ENCODE results near the gene LRP8.

DNA sequence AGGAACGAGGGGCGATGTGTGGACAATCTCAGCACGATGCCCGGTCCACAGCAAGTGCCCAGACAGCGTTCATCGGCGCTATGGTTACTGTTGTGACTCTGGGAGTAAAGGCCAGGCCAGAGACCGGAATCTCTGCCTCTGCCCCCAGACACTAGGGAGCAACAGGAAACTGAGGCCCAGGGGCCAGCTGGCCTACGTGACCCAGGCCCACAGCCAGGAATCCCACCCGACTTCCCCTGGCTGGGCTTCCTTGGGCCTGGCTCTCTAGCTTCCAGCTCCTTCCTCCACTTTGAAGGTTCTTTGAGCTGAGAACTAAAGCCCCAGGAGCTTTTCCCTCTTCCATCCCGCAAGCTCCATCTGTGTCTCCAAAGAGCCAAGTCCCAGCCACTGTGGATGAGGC lies 4.6 kb downstream of the LRP8 start:
- TF ChIP-seq POLR2A (IDR thresholded peaks at IDR 0.05; ENCODE audit: low read length) (no peak), FOSL2 (IDR thresholded peaks at IDR 0.05) (no peak), FOSL2 (CRISPR knock-in tag; IDR thresholded peaks at IDR 0.05) (no peak), KDM5A (IDR thresholded peaks at IDR 0.05) (no peak), EP300 (IDR thresholded peaks at IDR 0.05) (no peak), SMC3 (IDR thresholded peaks at IDR 0.05) (no peak), KDM1A (IDR thresholded peaks at IDR 0.05; ENCODE audit: low read depth) (no peak), CBX8 (IDR thresholded peaks at IDR 0.05) (no peak)
- TF ChIP-seq, protein P1, sequence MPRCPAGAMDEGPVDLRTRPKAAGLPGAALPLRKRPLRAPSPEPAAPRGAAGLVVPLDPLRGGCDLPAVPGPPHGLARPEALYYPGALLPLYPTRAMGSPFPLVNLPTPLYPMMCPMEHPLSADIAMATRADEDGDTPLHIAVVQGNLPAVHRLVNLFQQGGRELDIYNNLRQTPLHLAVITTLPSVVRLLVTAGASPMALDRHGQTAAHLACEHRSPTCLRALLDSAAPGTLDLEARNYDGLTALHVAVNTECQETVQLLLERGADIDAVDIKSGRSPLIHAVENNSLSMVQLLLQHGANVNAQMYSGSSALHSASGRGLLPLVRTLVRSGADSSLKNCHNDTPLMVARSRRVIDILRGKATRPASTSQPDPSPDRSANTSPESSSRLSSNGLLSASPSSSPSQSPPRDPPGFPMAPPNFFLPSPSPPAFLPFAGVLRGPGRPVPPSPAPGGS (IDR thresholded peaks at IDR 0.05): no peak
- TF ChIP-seq, protein P2, sequence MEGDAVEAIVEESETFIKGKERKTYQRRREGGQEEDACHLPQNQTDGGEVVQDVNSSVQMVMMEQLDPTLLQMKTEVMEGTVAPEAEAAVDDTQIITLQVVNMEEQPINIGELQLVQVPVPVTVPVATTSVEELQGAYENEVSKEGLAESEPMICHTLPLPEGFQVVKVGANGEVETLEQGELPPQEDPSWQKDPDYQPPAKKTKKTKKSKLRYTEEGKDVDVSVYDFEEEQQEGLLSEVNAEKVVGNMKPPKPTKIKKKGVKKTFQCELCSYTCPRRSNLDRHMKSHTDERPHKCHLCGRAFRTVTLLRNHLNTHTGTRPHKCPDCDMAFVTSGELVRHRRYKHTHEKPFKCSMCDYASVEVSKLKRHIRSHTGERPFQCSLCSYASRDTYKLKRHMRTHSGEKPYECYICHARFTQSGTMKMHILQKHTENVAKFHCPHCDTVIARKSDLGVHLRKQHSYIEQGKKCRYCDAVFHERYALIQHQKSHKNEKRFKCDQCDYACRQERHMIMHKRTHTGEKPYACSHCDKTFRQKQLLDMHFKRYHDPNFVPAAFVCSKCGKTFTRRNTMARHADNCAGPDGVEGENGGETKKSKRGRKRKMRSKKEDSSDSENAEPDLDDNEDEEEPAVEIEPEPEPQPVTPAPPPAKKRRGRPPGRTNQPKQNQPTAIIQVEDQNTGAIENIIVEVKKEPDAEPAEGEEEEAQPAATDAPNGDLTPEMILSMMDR (IDR thresholded peaks at IDR 0.05): no peak
- TF ChIP-seq, protein P3, sequence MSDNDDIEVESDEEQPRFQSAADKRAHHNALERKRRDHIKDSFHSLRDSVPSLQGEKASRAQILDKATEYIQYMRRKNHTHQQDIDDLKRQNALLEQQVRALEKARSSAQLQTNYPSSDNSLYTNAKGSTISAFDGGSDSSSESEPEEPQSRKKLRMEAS (IDR thresholded peaks at IDR 0.05): no peak
